Ectodermal cell (in vitro differentiated cells): Measurements from ENCODE around the gene SSH2.
A peak's percentile ranks its signal among the peaks of the same experiment; 100 is the strongest.
"Not testable (repeated sequence)": the region's sequence is repeated elsewhere in the genome, so short reads cannot be mapped to it uniquely, and the experiment has no call there.

Source experiments
- H3K27ac ChIP-seq: 2 replicates; pipeline ENCODE4 v1.7.0; 2013; ENCODE audit warnings: mild to moderate bottlenecking, low read depth, low read length; ENCODE audit not compliant: insufficient read depth, poor library complexity, severe bottlenecking
- H3K27me3 ChIP-seq: 2 replicates; pipeline ENCODE4 v1.7.0; 2013; ENCODE audit warnings: mild to moderate bottlenecking, low read length; ENCODE audit not compliant: insufficient read depth, control insufficient read depth, poor library complexity, severe bottlenecking
- H3K36me3 ChIP-seq: one replicate; pipeline ENCODE4 v1.7.0; 2013; ENCODE audit warnings: low read length; ENCODE audit not compliant: control insufficient read depth, insufficient read depth
- H3K4me1 ChIP-seq: one replicate; pipeline ENCODE4 v1.7.0; 2013; ENCODE audit warnings: low read length; ENCODE audit not compliant: control insufficient read depth, insufficient read depth
- H3K4me3 ChIP-seq: 2 replicates; pipeline ENCODE4 v1.7.0; 2013; ENCODE audit warnings: low read depth, low read length, control low read depth; ENCODE audit not compliant: insufficient read depth
- H3K9me3 ChIP-seq: 2 replicates; pipeline ENCODE4 v1.7.0; 2013; ENCODE audit warnings: mild to moderate bottlenecking, low read length, moderate library complexity; ENCODE audit not compliant: control insufficient read depth
- WGBS, 2 experiments: methylation state at CpG; one replicate each; pipeline ENCODE4 v1.1.7; 2013; ENCODE audit warnings: missing lambda C conversion rate in 2 of 2; 5-methylcytosine and 5-hydroxymethylcytosine counted together

Gene SSH2

DNA sequence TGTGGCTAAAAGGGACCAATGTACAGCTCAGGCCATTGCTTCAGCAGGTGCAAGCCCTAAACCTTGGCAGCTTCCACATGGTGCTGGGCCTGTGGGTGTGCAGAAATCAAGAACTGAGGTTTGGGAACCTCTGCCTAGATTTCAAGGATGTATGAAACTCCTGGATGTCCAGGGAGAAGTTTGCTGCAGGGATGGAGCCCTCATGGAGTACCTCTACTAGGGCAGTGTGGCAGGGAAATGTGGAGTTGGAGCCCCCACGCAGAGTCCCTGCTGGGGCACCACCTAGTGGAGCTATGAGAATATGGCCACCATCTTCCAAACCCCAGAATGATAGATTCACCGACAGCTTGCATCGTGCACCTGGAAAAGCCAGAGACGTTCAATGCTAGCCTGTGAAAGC, 24.4 kb upstream of the SSH2 start:
- no peaks in the 10 kb centered on the region for H3K27me3 ChIP-seq
- WGBS, 2 experiments, result 85 to 91% methylated on average over 4 of the region's 4 CpGs
- H3K9me3 ChIP-seq, result no peaks in the 10 kb centered on the region
- H3K27ac ChIP-seq, result no peak overlapping the region
- no peak overlapping the region for H3K4me3 ChIP-seq
- no peaks in the 10 kb centered on the region for H3K36me3 ChIP-seq
- no peaks in the 10 kb centered on the region for H3K4me1 ChIP-seq

DNA sequence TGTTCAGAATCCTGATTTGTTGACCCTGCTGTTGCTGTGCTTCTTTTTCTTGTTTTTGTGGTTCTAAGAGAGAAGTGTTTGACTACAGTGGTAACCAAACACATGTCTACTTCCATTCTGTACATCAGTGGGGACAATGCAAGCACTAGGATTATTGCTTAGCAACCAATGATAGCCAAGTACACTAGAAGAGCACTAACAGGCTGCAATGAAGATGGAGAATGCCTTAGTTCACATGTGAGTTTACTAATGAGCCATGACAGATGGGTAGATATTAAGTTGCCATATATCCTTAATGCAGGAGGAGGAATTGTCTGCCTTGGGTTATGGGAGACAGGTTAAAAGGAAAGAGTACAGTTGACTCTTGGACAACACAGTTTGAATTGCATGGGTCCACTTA, 19.7 kb upstream of the SSH2 start:
- H3K4me3 ChIP-seq, result no peak overlapping the region
- no peaks in the 10 kb centered on the region for H3K9me3 ChIP-seq
- no peaks in the 10 kb centered on the region for H3K4me1 ChIP-seq
- no peak overlapping the region for H3K27ac ChIP-seq
- no peaks in the 10 kb centered on the region for H3K36me3 ChIP-seq
- no peaks in the 10 kb centered on the region for H3K27me3 ChIP-seq

DNA sequence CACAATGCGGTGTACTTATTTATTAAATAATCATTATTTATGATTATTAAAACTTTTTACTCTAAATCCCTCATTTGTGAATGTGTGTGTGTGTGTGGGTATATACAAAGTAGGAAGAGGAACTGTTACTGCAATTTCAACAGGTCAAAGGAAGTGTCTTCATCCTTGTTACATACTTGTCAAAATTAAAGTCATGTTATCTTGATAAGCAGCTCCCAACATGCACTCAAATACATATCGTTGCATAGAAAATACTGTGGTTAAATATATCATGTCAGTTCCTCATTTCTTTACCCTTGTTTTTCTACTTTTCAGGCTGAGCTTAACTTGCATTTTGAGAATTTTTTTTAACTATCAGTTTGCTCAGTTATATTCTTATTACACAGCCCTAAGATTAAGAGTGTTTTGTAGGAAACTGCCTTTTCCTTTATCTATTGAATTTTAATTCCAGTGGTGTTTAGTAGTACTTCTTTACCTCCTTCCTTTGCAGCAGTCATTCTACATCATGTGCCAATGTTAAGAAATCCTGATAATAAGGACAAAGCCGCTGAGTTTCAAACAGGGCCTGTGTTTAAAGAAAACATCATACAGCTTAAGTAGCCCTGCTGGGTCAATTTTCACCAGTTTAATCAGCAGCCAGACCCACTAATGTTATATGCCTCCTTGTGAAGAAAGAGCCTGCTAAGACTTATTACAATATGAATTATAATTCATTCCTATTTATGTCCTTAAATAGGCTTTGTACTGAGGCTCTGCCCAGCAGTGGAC, 18.6 kb upstream of the SSH2 start:
- H3K9me3 ChIP-seq, result no peaks in the 10 kb centered on the region
- no peaks in the 10 kb centered on the region for H3K27me3 ChIP-seq
- H3K4me1 ChIP-seq, result no peaks in the 10 kb centered on the region
- 90 to 97% methylated on average over 2 of the region's 3 CpGs for WGBS, 2 experiments
- H3K4me3 ChIP-seq, result no peak overlapping the region
- H3K36me3 ChIP-seq, result no peaks in the 10 kb centered on the region
- H3K27ac ChIP-seq, result no peak overlapping the region

DNA sequence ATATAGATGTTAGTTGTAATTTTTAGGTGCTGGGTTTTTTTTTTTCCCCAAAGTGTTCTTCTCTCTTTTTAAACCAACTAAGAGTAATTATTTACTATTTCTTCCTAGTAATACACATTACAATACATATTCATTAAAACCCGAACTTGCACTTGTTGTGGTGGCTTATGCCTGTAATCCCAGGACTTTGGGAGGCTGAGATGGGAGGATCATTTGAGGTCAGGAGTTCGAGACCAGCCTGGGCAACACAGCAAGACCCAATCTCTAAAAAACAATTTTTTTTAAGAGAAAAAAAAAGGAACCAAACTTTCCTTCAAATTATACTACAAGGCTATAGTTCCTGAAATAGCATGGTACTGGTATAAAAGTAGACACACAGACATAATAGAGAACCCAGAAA, 15.3 kb upstream of the SSH2 start:
- H3K9me3 ChIP-seq, result no peaks in the 10 kb centered on the region
- H3K4me3 ChIP-seq, result no peak overlapping the region
- no peaks in the 10 kb centered on the region for H3K36me3 ChIP-seq
- 60 to 96% methylated on average over 1 to 2 of the region's 2 CpGs for WGBS, 2 experiments
- H3K27me3 ChIP-seq, result no peaks in the 10 kb centered on the region
- no peak overlapping the region for H3K27ac ChIP-seq
- H3K4me1 ChIP-seq, result no peaks in the 10 kb centered on the region

DNA sequence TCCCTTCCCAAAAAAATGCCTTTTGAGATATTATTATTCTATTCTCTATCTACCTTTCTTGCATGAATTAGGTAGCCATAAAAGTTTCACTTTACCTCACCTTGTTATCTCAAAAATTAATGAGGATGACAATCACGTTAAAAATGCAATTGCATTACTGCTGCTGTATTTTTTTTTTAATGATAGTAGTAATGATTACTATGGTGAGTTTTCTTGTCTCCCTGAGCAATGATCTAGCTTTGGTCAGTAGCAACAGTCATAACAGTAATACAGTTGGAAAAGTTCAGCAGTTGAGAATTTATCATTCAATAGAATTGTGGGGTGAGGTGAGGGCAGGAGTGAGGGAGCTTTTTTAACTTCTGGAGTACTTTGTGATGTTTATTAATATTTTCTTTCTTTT, 11.3 kb upstream of the SSH2 start, which contains the start of gene EFCAB5:
TSS of gene EFCAB5 (plus strand) at position 301 of the 400 bp plus-strand sequence. CDS start 163 bp downstream, outside the sequence.
- no peak within 1 kb of the TSS for H3K4me3 ChIP-seq
- H3K9me3 ChIP-seq, result no peaks in the 10 kb centered on the region
- H3K27me3 ChIP-seq, result no peaks in the 10 kb centered on the region
- 80 to 100% methylated on average over 1 of the region's 1 CpG for WGBS, 2 experiments
- H3K36me3 ChIP-seq, result no peaks in the 10 kb centered on the region
- no peaks in the 10 kb centered on the region for H3K4me1 ChIP-seq
- no peak within 1 kb of the TSS for H3K27ac ChIP-seq

DNA sequence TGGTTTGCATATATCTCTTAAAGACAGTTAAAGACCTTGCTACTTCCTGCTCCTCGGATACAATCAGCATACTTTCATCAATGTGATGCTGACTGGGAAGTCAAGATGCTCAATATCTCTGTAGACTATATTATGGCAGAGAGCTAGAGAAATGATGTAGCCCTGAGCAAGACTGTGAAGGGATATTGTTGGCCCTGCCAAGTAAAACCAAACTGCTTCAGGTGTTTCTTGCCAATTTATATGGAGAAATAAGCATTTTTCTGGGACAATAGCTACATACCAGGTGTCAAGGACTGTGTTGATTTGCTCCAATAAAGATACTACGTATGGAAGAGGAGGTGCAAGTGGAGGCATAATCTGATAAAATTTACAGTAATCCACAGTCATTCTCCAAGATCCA, 6.7 kb upstream of the SSH2 start:
- no peaks in the 10 kb centered on the region for H3K27me3 ChIP-seq
- 72 to 93% methylated on average over 2 of the region's 2 CpGs for WGBS, 2 experiments
- no peak overlapping the region for H3K27ac ChIP-seq
- H3K4me3 ChIP-seq, result no peak overlapping the region
- H3K4me1 ChIP-seq, result peaks cover 3% of the 10 kb centered on the region
- H3K36me3 ChIP-seq, result no peaks in the 10 kb centered on the region
- H3K9me3 ChIP-seq, result no peaks in the 10 kb centered on the region

DNA sequence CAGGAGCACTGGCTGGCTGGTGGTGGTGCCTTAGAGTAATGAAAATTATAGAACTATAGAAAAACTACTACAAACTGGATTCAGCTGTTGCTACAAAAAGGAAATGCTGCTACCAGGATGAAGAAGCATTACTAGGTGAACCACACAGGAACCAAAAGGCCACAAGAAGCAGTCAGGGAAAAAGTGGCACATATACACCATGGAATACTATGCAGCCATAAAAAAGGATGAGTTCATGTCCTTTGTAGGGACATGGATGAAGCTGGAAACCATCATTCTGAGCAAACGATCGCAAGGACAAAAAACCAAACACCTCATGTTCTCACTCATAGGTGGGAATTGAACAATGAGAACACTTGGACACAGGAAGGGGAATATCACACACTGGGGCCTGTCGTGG, 5.9 kb upstream of the SSH2 start:
- not testable (repeated sequence) for H3K27ac ChIP-seq, H3K36me3 ChIP-seq, H3K9me3 ChIP-seq, H3K4me3 ChIP-seq, H3K27me3 ChIP-seq
- peaks cover 10% of the 10 kb centered on the region for H3K4me1 ChIP-seq
- 71 to 100% methylated on average over 2 of the region's 3 CpGs for WGBS, 2 experiments

DNA sequence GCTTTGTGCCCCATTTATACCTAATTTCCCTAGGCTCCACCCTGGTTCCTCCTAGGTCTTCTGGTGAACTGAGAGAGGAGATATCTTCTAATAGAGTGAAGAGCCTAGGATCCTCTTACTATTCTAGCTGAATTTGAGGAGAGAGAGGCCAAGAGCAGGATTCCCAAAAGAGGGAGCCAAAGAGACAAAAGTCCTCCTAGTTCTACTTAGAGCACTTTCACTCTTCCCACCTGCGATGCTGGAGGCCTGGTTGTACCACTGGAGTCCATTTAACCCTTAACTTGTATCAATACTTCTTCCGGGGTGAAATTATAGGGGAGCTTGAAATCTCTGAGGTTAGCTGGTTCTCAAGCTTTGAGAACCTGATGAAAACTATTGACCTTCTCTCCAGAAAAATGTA, 3.4 kb upstream of the SSH2 start:
- H3K9me3 ChIP-seq, result no peaks in the 10 kb centered on the region
- H3K27ac ChIP-seq, result no peak overlapping the region
- no peaks in the 10 kb centered on the region for H3K36me3 ChIP-seq
- H3K27me3 ChIP-seq, result no peaks in the 10 kb centered on the region
- H3K4me3 ChIP-seq, result no peak overlapping the region
- peaks cover 13% of the 10 kb centered on the region for H3K4me1 ChIP-seq
- 46 to 47% methylated on average over 2 of the region's 2 CpGs for WGBS, 2 experiments

DNA sequence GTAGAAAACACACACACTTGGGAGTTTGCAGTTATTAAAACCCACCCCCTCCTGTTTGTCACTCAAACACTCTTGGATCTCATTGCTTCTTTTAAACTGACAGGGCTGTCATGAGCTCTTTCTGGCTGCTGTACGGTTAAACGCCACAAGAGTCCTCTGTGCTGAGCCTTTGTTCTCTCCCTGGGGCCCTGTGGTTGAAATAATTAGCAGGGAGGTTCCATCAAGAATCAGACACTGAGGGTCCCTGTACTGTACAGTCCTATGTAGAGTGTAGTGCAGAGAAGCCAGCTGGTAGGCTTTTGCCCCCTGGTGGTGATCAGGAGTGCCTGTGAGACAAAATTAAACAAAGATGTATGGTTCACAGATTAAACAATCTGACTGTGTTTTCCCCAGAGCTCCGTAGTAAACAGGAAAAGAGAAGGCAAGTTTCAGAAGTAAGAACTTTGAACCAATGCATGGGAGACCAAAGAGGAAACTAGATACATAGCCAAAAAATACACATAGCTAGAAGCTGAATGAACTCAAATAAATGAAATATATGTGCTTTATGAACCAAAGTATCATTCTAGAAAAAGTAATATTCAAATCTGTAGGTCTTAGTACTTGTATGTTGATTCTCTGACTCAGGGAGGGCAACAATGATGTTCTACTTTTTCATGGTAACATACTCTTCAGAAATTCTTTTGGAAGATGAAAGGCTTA, 1.4 kb upstream of the SSH2 start:
- no peaks in the 10 kb centered on the region for H3K36me3 ChIP-seq
- 8 to 14% methylated on average over 3 of the region's 3 CpGs for WGBS, 2 experiments
- H3K27me3 ChIP-seq, result no peaks in the 10 kb centered on the region
- H3K9me3 ChIP-seq, result no peaks in the 10 kb centered on the region
- H3K4me3 ChIP-seq, result peak overlapping the region; percentile 86
- H3K27ac ChIP-seq, result peak overlapping the region; percentile 38
- peaks cover 15% of the 10 kb centered on the region for H3K4me1 ChIP-seq

DNA sequence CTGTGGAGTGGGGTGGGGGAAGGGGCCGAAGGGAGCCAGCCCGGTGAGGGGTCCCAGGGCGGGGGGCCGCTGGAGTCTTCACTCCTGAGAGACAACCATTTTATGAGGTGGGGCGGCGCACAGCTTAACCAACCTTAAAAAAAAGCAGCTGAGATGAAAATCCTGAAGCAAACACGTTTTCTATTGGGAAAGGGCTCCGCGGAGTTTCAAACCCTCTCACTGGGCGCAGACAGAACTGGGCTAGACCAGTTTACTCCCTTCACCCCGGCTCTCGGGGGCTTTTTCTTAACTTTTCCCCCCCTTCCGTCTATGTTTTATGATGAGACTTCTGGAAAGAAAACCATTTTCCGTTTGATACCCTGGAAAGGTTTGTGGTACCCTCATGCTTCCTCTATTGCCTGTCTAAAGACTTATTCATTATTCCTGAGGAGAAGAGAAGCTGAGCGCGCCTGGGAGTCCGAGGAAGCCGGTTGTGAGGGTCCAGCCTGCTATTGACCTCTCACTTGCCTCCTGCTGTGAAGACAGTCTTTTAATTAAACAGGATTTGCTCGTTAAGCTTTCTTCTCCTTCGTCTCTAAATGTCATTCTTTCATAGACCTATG, 482 bp upstream of the SSH2 start:
- Histone ChIP-seq H3K27me3 (no peaks in the 10 kb centered on the region), H3K4me1 (peaks cover 15% of the 10 kb centered on the region), H3K9me3 (no peaks in the 10 kb centered on the region), H3K27ac (peak overlapping the region; percentile 30), H3K36me3 (no peaks in the 10 kb centered on the region), H3K4me3 (peak overlapping the region; percentile 86)
- WGBS, 2 experiments, result 0% methylated on average over 19 of the region's 20 CpGs
